K562 (cell line): ENCODE results near the gene ADM5. TPM values are rescaled to one million over a fixed set of nuclear protein-coding genes. Genes with fewer than 3 reads are reported as not detected.

Source experiments
- ATAC-seq: fragments of 200-7000 bp; cut with Tn5 transposase; 3 replicates; pipeline ENCODE4 v1.9.1; 2020; ENCODE audit warnings: moderate library complexity
- BruUV-seq: library from RNA; stranded (reverse); fragments of 400-500 nt; replicated peaks from 2 replicates; lab custom pipeline; 2021; lab: Mats Ljungman, UMichigan
- CTCF ChIA-PET: fragments of 300-600 bp; formaldehyde crosslinking; extraction: SDS; loops from one replicate; lab custom pipeline; 2021; ENCODE audit warnings: low intra/inter-chr PET ratio; lab: Yijun Ruan, JAX
- POLR2A ChIA-PET: fragments of 300-600, 350-650 bp; sonication (Branson Sonifier 250); formaldehyde crosslinking; extraction: SDS; loops from one replicate; lab custom pipeline; 2021; ENCODE audit warnings: antibody characterized with exemption, inconsistent platforms; lab: Yijun Ruan, JAX
- DNase-seq, 4 experiments: peaks; one replicate each; pipeline versions ENCODE4 v3.0.0 to v3.0.0-alpha.2; 2011 to 2018; ENCODE audit warnings: low spot score in 3 of 4, mixed read lengths in 3 of 4; ENCODE audit errors: extremely low read depth in 1 of 4
- FAIRE-seq: peaks from 2 replicates; lab custom pipeline; 2011; peaks lifted over from hg19 to GRCh38; lab: Jason Lieb, UNC
- H2AFZ ChIP-seq: 2 replicates; pipeline ENCODE4 v1.6.0; 2011; ENCODE audit warnings: low read depth, low read length, control low read depth, inconsistent platforms
- H3K27ac ChIP-seq: fragments of 200-600 bp; 3 replicates; pipeline ENCODE4 v1.8.0; 2011; ENCODE audit warnings: low read depth, mild to moderate bottlenecking, control low read depth, inconsistent platforms, low read length, moderate library complexity, mixed read lengths; ENCODE audit errors: extremely low read depth
- H3K27me3 ChIP-seq, 2 experiments: fragments of 300-600 bp in 1 of 2; 2 replicates in 1 of 2; 3 replicates in 1 of 2; pipeline versions ENCODE4 v1.6.0 to v1.8.0; 2011; ENCODE audit warnings: inconsistent platforms in 2 of 2, low read length in 2 of 2, mild to moderate bottlenecking in 1 of 2, mixed read lengths in 1 of 2, moderate library complexity in 1 of 2; ENCODE audit not compliant: control insufficient read depth in 2 of 2, insufficient read depth in 2 of 2
- H3K36me3 ChIP-seq: fragments of 300-600 bp; 3 replicates; pipeline ENCODE4 v1.8.0; 2011; ENCODE audit warnings: mild to moderate bottlenecking, low read length, inconsistent platforms; ENCODE audit not compliant: control insufficient read depth, insufficient read depth
- H3K4me1 ChIP-seq, 2 experiments: fragments of 200-600 bp in 1 of 2; replicated peaks in 1 of 2; 2 replicates in 1 of 2; 3 replicates in 1 of 2; pipeline versions ENCODE4 v1.5.1 to v1.8.0; 2011; ENCODE audit warnings: inconsistent platforms in 2 of 2, low read length in 2 of 2, mild to moderate bottlenecking in 1 of 2, mixed read lengths in 1 of 2, moderate library complexity in 1 of 2; ENCODE audit not compliant: control insufficient read depth in 2 of 2, insufficient read depth in 2 of 2
- H3K4me2 ChIP-seq: 2 replicates; pipeline ENCODE4 v1.6.1; 2011; ENCODE audit warnings: low read length, control low read depth, inconsistent platforms, mixed read lengths; ENCODE audit not compliant: insufficient read depth
- H3K4me3 ChIP-seq: fragments of 200-600 bp; sonication (generic), shearing (Covaris generic); 2 replicates; pipeline ENCODE4 v1.5.1; 2016; ENCODE audit warnings: control low read depth, inconsistent platforms
- H3K79me2 ChIP-seq: fragments of 200-600 bp; 3 replicates; pipeline ENCODE4 v1.8.0; 2011; ENCODE audit warnings: low read length, inconsistent platforms; ENCODE audit not compliant: control insufficient read depth, insufficient read depth
- H3K9ac ChIP-seq, 2 experiments: 2 replicates each; pipeline versions ENCODE4 v1.6.0 to v1.6.1; 2011; ENCODE audit warnings: low read depth in 2 of 2, low read length in 2 of 2, control low read depth in 1 of 2, inconsistent platforms in 1 of 2, mild to moderate bottlenecking in 1 of 2, mixed read lengths in 1 of 2; ENCODE audit not compliant: insufficient read depth in 1 of 2
- H3K9me1 ChIP-seq: one replicate; pipeline ENCODE4 v1.6.0; 2011; ENCODE audit warnings: inconsistent platforms, mild to moderate bottlenecking, low read length, moderate library complexity; ENCODE audit not compliant: control insufficient read depth, insufficient read depth
- H3K9me3 ChIP-seq: replicated peaks from 2 replicates; pipeline ENCODE4 v1.5.1; 2011; ENCODE audit warnings: low read depth, low read length, inconsistent platforms; ENCODE audit not compliant: control insufficient read depth, insufficient read depth
- H4K20me1 ChIP-seq: replicated peaks from 2 replicates; pipeline ENCODE4 v1.6.1; 2011; ENCODE audit warnings: low read length, inconsistent platforms, mixed read lengths; ENCODE audit not compliant: control insufficient read depth, insufficient read depth
- BHLHE40 ChIP-seq: IDR thresholded peaks from 2 replicates; pipeline ENCODE4 v1.6.1; 2011; ENCODE audit warnings: low read length, improper control_type of control experiment
- DPF2 ChIP-seq: fragments of 450-650 bp; IDR thresholded peaks from 2 replicates; pipeline ENCODE4 v1.6.1; 2016
- GABPB2 ChIP-seq: fragments of 250-450 bp; sonication (Bioruptor Pico); conservative IDR thresholded peaks from 2 replicates; pipeline ENCODE4 v1.5.1; 2021; ENCODE audit warnings: mild to moderate bottlenecking
- HDAC6 ChIP-seq: IDR thresholded peaks from 2 replicates; pipeline ENCODE4 v1.6.1; 2012; ENCODE audit warnings: low read depth, mild to moderate bottlenecking, control low read depth, inconsistent platforms, low read length, moderate library complexity
- IRF2 ChIP-seq: sonication (generic); formaldehyde crosslinking; IDR thresholded peaks from 2 replicates; pipeline ENCODE4 v1.8.1; 2022; ENCODE audit warnings: mild to moderate bottlenecking, missing genetic modification reagents
- KDM4B ChIP-seq, 2 experiments: fragments of 450-650 bp in 1 of 2; sonication (generic) in 1 of 2; IDR thresholded peaks; 2 replicates each; pipeline ENCODE4 v1.6.1; 2016 to 2017; ENCODE audit warnings: borderline replicate concordance in 2 of 2, antibody characterized with exemption in 1 of 2, low read depth in 1 of 2, mild to moderate bottlenecking in 1 of 2
- MAFF ChIP-seq: IDR thresholded peaks from 2 replicates; pipeline ENCODE4 v1.6.1; 2012; ENCODE audit warnings: low read length, improper control_type of control experiment
- MTA2 ChIP-seq: fragments of 450-650 bp; IDR thresholded peaks from 2 replicates; pipeline ENCODE4 v1.6.1; 2016; ENCODE audit warnings: low read depth
- NCOR1 ChIP-seq: fragments of 450-650 bp; IDR thresholded peaks from 2 replicates; pipeline ENCODE4 v1.6.1; 2016; ENCODE audit warnings: mild to moderate bottlenecking, moderate library complexity
- NFE2 ChIP-seq: IDR thresholded peaks from 2 replicates; pipeline ENCODE4 v1.6.1; 2014; ENCODE audit warnings: antibody characterized with exemption, low read depth
- RCOR1 ChIP-seq, 2 experiments: IDR thresholded peaks; 2 replicates each; pipeline ENCODE4 v1.6.1; 2012; ENCODE audit warnings: low read depth in 2 of 2, low read length in 2 of 2, borderline replicate concordance in 1 of 2, improper control_type of control experiment in 1 of 2
- TRIM24 ChIP-seq, 2 experiments: fragments of 450-650 bp; IDR thresholded peaks; 2 replicates each; pipeline ENCODE4 v1.6.1; 2016
- WGBS: fragments of 100-300 bp; shearing (Covaris generic); methylation state at CpG from one replicate; pipeline ENCODE4 v1.1.6; 2016; ENCODE audit warnings: low coverage, mixed read lengths; ENCODE audit not compliant: insufficient coverage; ENCODE audit errors: missing lambda C conversion rate; 5-methylcytosine and 5-hydroxymethylcytosine counted together
- in situ Hi-C: fragments of 300-500 bp; cut with MboI; formaldehyde crosslinking; loops from 4 replicates; pipeline ENCODE4 v1.15.0; 2018; ENCODE audit warnings: inconsistent platforms, mixed read lengths
- intact Hi-C: fragments of 100-400 bp; cut with micrococcal nuclease; formaldehyde crosslinking; loops from 2 replicates; pipeline ENCODE4 v1.14.2; 2022
- polyA plus RNA-seq, 8 experiments: library from polyadenylated mRNA; depleted of rRNA in 4 of 8; stranded (reverse) in 5 of 8; unstranded in 3 of 8; fragments of >200 nt; fragmentation: Nextera tagmentation in 2 of 8; fragmentation: Illumina TruSeq in 1 of 8; extraction: Ambion mirVana in 2 of 8; extraction: Trizol in 1 of 8; gene quantifications; 2 replicates each; pipeline versions ENCODE4 v1.2.1 to v1.2.3, GENCODE V29; 2011 to 2014; ENCODE audit warnings: inconsistent platforms in 1 of 8, missing spikeins in 1 of 8
- total RNA-seq, 7 experiments: library from RNA; depleted of rRNA in 6 of 7; stranded (reverse); fragments of >200 nt in 6 of 7; fragmentation: Illumina TruSeq in 2 of 7; extraction: Trizol in 2 of 7; gene quantifications; 2 replicates each; pipeline versions ENCODE4 v1.2.1 to v1.2.3, GENCODE V29; 2011 to 2021; ENCODE audit warnings: low replicate concordance in 1 of 7
- TF ChIP-seq, protein P1 (sequence below), 2 experiments: fragments of 450-650 bp in 1 of 2; sonication (generic) in 1 of 2; formaldehyde crosslinking in 1 of 2; IDR thresholded peaks in 1 of 2; conservative IDR thresholded peaks in 1 of 2; 2 replicates each; pipeline versions ENCODE4 v1.6.1 to v1.8.1; 2016 to 2023; ENCODE audit warnings: mild to moderate bottlenecking in 2 of 2, moderate library complexity in 2 of 2, inconsistent platforms in 1 of 2, missing genetic modification reagents in 1 of 2
- TF ChIP-seq, protein P2 (sequence below), 2 experiments: fragments of 450-650 bp; IDR thresholded peaks; 2 replicates each; pipeline ENCODE4 v1.6.1; 2016
- TF ChIP-seq, protein P3 (sequence below): fragments of 450-650 bp; IDR thresholded peaks from 2 replicates; pipeline ENCODE4 v1.6.1; 2016; ENCODE audit warnings: mild to moderate bottlenecking
- TF ChIP-seq, protein P4 (sequence below): fragments of 250-450 bp; sonication (Bioruptor Pico); IDR thresholded peaks from 2 replicates; pipeline ENCODE4 v1.8.0; 2021; ENCODE audit warnings: moderate library complexity, mild to moderate bottlenecking, inconsistent platforms

Gene ADM5
- total and polyA plus RNA-seq, 9 of the 15 experiments (the other 6 are each of a cell fraction or from before 2014, with no cell fraction given), result 0.13 to 8.4 (median 2.0) TPM; not detected in 1

DNA sequence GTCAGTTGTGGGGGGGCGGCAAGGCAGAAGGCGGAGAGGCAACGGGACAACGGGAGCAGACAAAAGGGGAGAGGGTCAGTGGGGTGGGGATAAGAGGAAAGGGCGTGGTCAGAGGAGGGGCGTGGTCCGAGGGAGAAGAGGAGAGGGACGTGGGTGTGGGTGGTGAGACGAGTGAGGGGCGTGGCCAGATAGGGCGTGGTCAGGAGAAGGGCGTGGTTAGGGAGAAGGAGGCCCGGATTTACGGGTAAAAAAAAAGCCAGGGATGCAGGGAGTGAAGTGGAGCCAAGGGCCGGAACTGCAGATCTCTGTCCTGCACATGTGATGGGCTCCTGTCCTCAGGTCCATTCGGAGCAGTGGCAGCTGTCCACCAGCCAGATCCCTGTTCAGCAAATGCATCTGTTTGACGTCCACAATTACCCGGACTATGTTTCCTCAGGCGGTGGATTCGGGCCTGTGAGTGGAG is 23.0 kb downstream of the ADM5 start (continued):
- TF ChIP-seq, protein P1, sequence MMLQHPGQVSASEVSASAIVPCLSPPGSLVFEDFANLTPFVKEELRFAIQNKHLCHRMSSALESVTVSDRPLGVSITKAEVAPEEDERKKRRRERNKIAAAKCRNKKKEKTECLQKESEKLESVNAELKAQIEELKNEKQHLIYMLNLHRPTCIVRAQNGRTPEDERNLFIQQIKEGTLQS (IDR thresholded peaks at IDR 0.05), result peak; percentile 72; the same call in 1 of the 2 replicates
- TF ChIP-seq, protein P1 (CRISPR knock-in tag; conservative IDR thresholded peaks at IDR 0.05), result no peak
- TF ChIP-seq DPF2, result peak; percentile 87
- TF ChIP-seq TRIM24 (IDR thresholded peaks at IDR 0.05), result peak in 1 of 2 experiments; percentile 67; a peak in 2 of 4 replicates
- TF ChIP-seq, protein P2, sequence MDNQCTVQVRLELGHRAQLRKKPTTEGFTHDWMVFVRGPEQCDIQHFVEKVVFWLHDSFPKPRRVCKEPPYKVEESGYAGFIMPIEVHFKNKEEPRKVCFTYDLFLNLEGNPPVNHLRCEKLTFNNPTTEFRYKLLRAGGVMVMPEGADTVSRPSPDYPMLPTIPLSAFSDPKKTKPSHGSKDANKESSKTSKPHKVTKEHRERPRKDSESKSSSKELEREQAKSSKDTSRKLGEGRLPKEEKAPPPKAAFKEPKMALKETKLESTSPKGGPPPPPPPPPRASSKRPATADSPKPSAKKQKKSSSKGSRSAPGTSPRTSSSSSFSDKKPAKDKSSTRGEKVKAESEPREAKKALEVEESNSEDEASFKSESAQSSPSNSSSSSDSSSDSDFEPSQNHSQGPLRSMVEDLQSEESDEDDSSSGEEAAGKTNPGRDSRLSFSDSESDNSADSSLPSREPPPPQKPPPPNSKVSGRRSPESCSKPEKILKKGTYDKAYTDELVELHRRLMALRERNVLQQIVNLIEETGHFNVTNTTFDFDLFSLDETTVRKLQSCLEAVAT (IDR thresholded peaks at IDR 0.05), result peak in 1 of 2 experiments; percentile 77; a peak in 1 of 4 replicates
- 0 out of 2 replicates have a peak, but pooled peaks have one; percentile 42 for TF ChIP-seq NFE2
- no peak for TF ChIP-seq NCOR1
- TF ChIP-seq, all 486 proteins: peak for 65

DNA sequence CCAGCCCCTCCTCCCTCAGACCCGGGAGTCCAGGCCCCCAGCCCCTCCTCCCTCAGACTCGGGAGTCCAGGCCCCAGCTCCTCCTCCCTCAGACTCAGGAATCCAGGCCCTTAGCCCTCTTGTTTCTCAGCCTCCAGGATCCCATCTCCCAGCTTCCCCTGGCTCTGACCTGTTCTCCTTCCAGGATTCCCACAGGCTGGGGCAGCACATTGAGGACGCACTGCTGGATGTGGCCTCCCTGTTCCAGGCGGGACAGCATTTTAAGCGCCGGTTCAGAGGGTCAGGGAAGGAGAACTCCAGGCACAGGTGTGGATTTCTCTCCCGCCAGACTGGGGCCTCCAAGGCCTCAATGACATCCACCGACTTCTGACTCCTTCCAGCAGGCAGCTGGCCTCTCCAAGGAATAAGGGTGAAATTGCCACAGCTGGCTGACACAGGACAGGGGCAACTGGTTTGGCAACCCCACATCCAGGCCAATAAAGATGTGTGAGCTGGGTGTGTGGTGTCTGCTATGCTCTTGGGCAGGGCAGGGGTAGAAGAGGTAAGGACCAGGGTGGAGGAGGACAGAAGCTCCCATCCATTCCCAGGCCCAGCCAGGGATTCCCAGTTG is 23.9 kb downstream of the ADM5 start:
- Histone ChIP-seq H4K20me1 (no peaks in the 10 kb centered on the region), H3K27me3 (no peaks in the 10 kb centered on the region), H3K4me3 (peak overlapping the region; percentile 34; the same call in 1 of the 2 replicates), H3K4me1 (peaks cover 20 to 33% of the 10 kb centered on the region in 2 experiments; a peak in 4 of 5 replicates), H3K9ac (peak overlapping the region in 1 of 2 experiments; percentile 62; a peak in 2 of 4 replicates), H2AFZ (no peak overlapping the region), H3K4me2 (no peak overlapping the region), H3K36me3 (no peaks in the 10 kb centered on the region), H3K9me1 (no peaks in the 10 kb centered on the region), H3K9me3 (no peaks in the 10 kb centered on the region), H3K79me2 (no peaks in the 10 kb centered on the region), H3K27ac (no peak overlapping the region)
- ATAC-seq (no peak), DNase-seq (no peak), FAIRE-seq (no peak)
- in situ Hi-C loops, result no loop called here
- BruUV-seq, result no TSS peak
- 86% methylated on average over 6 of the region's 8 CpGs for WGBS
- intact Hi-C loops, result loop anchor here (10.0 kb wide), 1 partner anchor 161 kb away; the partner anchor contains the start of genes AKT1S1 and TBC1D17
- POLR2A ChIA-PET, result interaction anchor here (0.5 to 0.9 kb wide), 2 partner anchors 27 to 218 kb away, joined by 3 read pairs; no protein-coding TSS in a partner anchor
- CTCF ChIA-PET, result no interaction called here
- TF ChIP-seq MAFF (no peak), BHLHE40 (no peak), KDM4B (IDR thresholded peaks at IDR 0.05; ENCODE audit: borderline replicate concordance in 2 of 2, low read depth in 1 of 2) (no peak), IRF2 (no peak), RCOR1 (IDR thresholded peaks at IDR 0.05; ENCODE audit: borderline replicate concordance in 1 of 2, low read depth in 2 of 2, low read length in 2 of 2) (no peak), HDAC6 (no peak), MTA2 (no peak), GABPB2 (no peak)
- TF ChIP-seq, protein P3, sequence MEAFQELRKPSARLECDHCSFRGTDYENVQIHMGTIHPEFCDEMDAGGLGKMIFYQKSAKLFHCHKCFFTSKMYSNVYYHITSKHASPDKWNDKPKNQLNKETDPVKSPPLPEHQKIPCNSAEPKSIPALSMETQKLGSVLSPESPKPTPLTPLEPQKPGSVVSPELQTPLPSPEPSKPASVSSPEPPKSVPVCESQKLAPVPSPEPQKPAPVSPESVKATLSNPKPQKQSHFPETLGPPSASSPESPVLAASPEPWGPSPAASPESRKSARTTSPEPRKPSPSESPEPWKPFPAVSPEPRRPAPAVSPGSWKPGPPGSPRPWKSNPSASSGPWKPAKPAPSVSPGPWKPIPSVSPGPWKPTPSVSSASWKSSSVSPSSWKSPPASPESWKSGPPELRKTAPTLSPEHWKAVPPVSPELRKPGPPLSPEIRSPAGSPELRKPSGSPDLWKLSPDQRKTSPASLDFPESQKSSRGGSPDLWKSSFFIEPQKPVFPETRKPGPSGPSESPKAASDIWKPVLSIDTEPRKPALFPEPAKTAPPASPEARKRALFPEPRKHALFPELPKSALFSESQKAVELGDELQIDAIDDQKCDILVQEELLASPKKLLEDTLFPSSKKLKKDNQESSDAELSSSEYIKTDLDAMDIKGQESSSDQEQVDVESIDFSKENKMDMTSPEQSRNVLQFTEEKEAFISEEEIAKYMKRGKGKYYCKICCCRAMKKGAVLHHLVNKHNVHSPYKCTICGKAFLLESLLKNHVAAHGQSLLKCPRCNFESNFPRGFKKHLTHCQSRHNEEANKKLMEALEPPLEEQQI, result no peak
- TF ChIP-seq, protein P4, sequence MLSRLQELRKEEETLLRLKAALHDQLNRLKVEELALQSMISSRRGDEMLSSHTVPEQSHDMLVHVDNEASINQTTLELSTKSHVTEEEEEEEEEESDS (CRISPR knock-in tag), result no peak
